ENCODE data around the gene MKI67.
"Not testable (repeated sequence)": the region's sequence is repeated elsewhere in the genome, so short reads cannot be mapped to it uniquely, and the experiment has no call there.

Gene MKI67

GRCh38 chr10:128147064-128147463, 20.8 kb upstream of the MKI67 start:
- DNase-seq, result no peak

GRCh38 chr10:128144547-128144946, 18.3 kb upstream of the MKI67 start:
- DNase-seq, result no peak

GRCh38 chr10:128143531-128143930, 17.3 kb upstream of the MKI67 start:
- DNase-seq, result no peak

GRCh38 chr10:128140425-128140824, 14.2 kb upstream of the MKI67 start:
- DNase-seq, result no peak

- DNase-seq, result not testable (repeated sequence)
Measured at GRCh38 chr10:128138429-128138828, 12.2 kb upstream of the MKI67 start.

- no peak for DNase-seq
Measured at GRCh38 chr10:128137877-128138276, 11.7 kb upstream of the MKI67 start.

- no peak for DNase-seq
Measured at GRCh38 chr10:128130051-128130450, 3.8 kb upstream of the MKI67 start.

GRCh38 chr10:128128582-128128981, 2.4 kb upstream of the MKI67 start:
- DNase-seq, result no peak

GRCh38 chr10:128125416-128125943, 743 bp downstream of the MKI67 start:
- DNase-seq, result no peak

- no peak for DNase-seq
Measured at GRCh38 chr10:128124813-128125403, 1.3 kb downstream of the MKI67 start.

- DNase-seq, result no peak
Measured at GRCh38 chr10:128123846-128124245, 2.4 kb downstream of the MKI67 start.

- DNase-seq, result no peak
Measured at GRCh38 chr10:128122931-128123330, 3.3 kb downstream of the MKI67 start.

- no peak for DNase-seq
Measured at GRCh38 chr10:128121750-128122412, 4.3 kb downstream of the MKI67 start.

GRCh38 chr10:128116851-128117615, 9.2 kb downstream of the MKI67 start:
- no peak for DNase-seq

GRCh38 chr10:128116187-128116586, 10.0 kb downstream of the MKI67 start:
- DNase-seq, result no peak

GRCh38 chr10:128115356-128115755, 10.9 kb downstream of the MKI67 start:
- no peak for DNase-seq

- no peak for DNase-seq
Measured at GRCh38 chr10:128114901-128115300, 11.3 kb downstream of the MKI67 start.

GRCh38 chr10:128113026-128113425, 13.2 kb downstream of the MKI67 start:
- DNase-seq, result no peak

- no peak for DNase-seq
Measured at GRCh38 chr10:128111696-128112095, 14.5 kb downstream of the MKI67 start.

GRCh38 chr10:128110339-128110738, 15.9 kb downstream of the MKI67 start:
- DNase-seq, result no peak

- no peak for DNase-seq
Measured at GRCh38 chr10:128109707-128110106, 16.5 kb downstream of the MKI67 start.

GRCh38 chr10:128105383-128105782, 20.8 kb downstream of the MKI67 start:
- DNase-seq, result no peak

GRCh38 chr10:128103229-128103714, 23.0 kb downstream of the MKI67 start:
- DNase-seq, result no peak
